WTC11 (cell line): ENCODE results near the gene VTA1. TPM values are rescaled to one million over a fixed set of nuclear protein-coding genes. Genes with fewer than 3 reads are reported as not detected.
A peak's percentile ranks its signal among the peaks of the same experiment; 100 is the strongest.

Source experiments
- ATAC-seq: fragments of 200-7000 bp; cut with Tn5 transposase; 2 replicates; pipeline ENCODE4 v1.10.0; 2021; ENCODE audit warnings: mild to moderate bottlenecking, moderate library complexity
- CTCF ChIA-PET: fragments of 300-600 bp; sonication (Branson Sonifier 250); formaldehyde crosslinking; loops from one replicate; lab custom pipeline; 2021; ENCODE audit warnings: antibody characterized with exemption; lab: Charles Lee
- POLR2A ChIA-PET: fragments of 350-600 bp; sonication (Branson Sonifier 250); formaldehyde crosslinking; loops from one replicate; lab custom pipeline; 2021; ENCODE audit warnings: antibody characterized with exemption; lab: Charles Lee
- DNase-seq: peaks from one replicate; pipeline ENCODE4 v3.0.0; 2021; ENCODE audit warnings: low spot score
- H3K27ac Mint-ChIP-seq: 2 replicates; pipeline ENCODE4 v1.8.0; 2021; ENCODE audit warnings: mixed read lengths
- H3K27me3 Mint-ChIP-seq: 2 replicates; pipeline ENCODE4 v1.8.0; 2021; ENCODE audit warnings: low read depth, mild to moderate bottlenecking, moderate library complexity, mixed read lengths
- H3K36me3 Mint-ChIP-seq: 2 replicates; pipeline ENCODE4 v1.8.0; 2021; ENCODE audit warnings: mixed read lengths
- H3K4me1 Mint-ChIP-seq: 2 replicates; pipeline ENCODE4 v1.8.0; 2022; ENCODE audit warnings: mixed read lengths
- H3K4me3 Mint-ChIP-seq: 2 replicates; pipeline ENCODE4 v1.8.0; 2021; ENCODE audit warnings: mild to moderate bottlenecking, moderate library complexity, mixed read lengths
- H3K9me3 Mint-ChIP-seq: 2 replicates; pipeline ENCODE4 v1.8.0; 2021; ENCODE audit warnings: mixed read lengths
- ARID4B ChIP-seq: sonication (generic); formaldehyde crosslinking; IDR thresholded peaks from 2 replicates; pipeline ENCODE4 v1.8.0; 2023; ENCODE audit warnings: missing genetic modification reagents, mild to moderate bottlenecking, borderline replicate concordance
- CBFB ChIP-seq: sonication (generic); formaldehyde crosslinking; IDR thresholded peaks from 2 replicates; pipeline ENCODE4 v1.8.1; 2022; ENCODE audit warnings: mild to moderate bottlenecking, low read depth, missing genetic modification reagents
- CREM ChIP-seq: sonication (generic); formaldehyde crosslinking; IDR thresholded peaks from 2 replicates; pipeline ENCODE4 v1.8.1; 2022; ENCODE audit warnings: mild to moderate bottlenecking, missing genetic modification reagents, moderate library complexity
- EMX1 ChIP-seq: fragments of 250-450 bp; sonication (Bioruptor Pico); IDR thresholded peaks from 2 replicates; pipeline ENCODE4 v1.8.0; 2021; ENCODE audit warnings: mild to moderate bottlenecking
- ESRRA ChIP-seq: sonication (generic); formaldehyde crosslinking; IDR thresholded peaks from 2 replicates; pipeline ENCODE4 v1.8.1; 2022; ENCODE audit warnings: mild to moderate bottlenecking, missing genetic modification reagents, borderline replicate concordance
- FOXP1 ChIP-seq: sonication (generic); formaldehyde crosslinking; IDR thresholded peaks from 2 replicates; pipeline ENCODE4 v1.8.0; 2022; ENCODE audit warnings: missing genetic modification reagents, mild to moderate bottlenecking, moderate library complexity, borderline replicate concordance
- MLX ChIP-seq: sonication (generic); formaldehyde crosslinking; IDR thresholded peaks from 2 replicates; pipeline ENCODE4 v1.8.1; 2023; ENCODE audit warnings: mild to moderate bottlenecking, missing genetic modification reagents, moderate library complexity
- NFATC4 ChIP-seq: fragments of 250-450 bp; sonication (Bioruptor Pico); IDR thresholded peaks from 2 replicates; pipeline ENCODE4 v1.9.0; 2021; ENCODE audit warnings: mild to moderate bottlenecking
- NFE2L1 ChIP-seq: sonication (generic); formaldehyde crosslinking; IDR thresholded peaks from 2 replicates; pipeline ENCODE4 v1.8.1; 2023; ENCODE audit warnings: missing genetic modification reagents
- NFYB ChIP-seq: sonication (generic); formaldehyde crosslinking; conservative IDR thresholded peaks from 2 replicates; pipeline ENCODE4 v1.8.0; 2022; ENCODE audit warnings: low read depth, missing genetic modification reagents
- RELA ChIP-seq: sonication (generic); formaldehyde crosslinking; IDR thresholded peaks from 2 replicates; pipeline ENCODE4 v1.8.1; 2022; ENCODE audit warnings: missing genetic modification reagents, mild to moderate bottlenecking, borderline replicate concordance
- SMAD4 ChIP-seq: sonication (generic); formaldehyde crosslinking; IDR thresholded peaks from 2 replicates; pipeline ENCODE4 v1.8.0; 2022; ENCODE audit warnings: mild to moderate bottlenecking, missing genetic modification reagents
- SP1 ChIP-seq: sonication (generic); formaldehyde crosslinking; conservative IDR thresholded peaks from 2 replicates; pipeline ENCODE4 v1.8.1; 2022; ENCODE audit warnings: missing genetic modification reagents
- TEAD1 ChIP-seq: sonication (generic); formaldehyde crosslinking; IDR thresholded peaks from 2 replicates; pipeline ENCODE4 v1.8.0; 2022; ENCODE audit warnings: mild to moderate bottlenecking, missing genetic modification reagents
- TEAD4 ChIP-seq: sonication (generic); formaldehyde crosslinking; IDR thresholded peaks from 2 replicates; pipeline ENCODE4 v1.8.0; 2022; ENCODE audit warnings: mild to moderate bottlenecking, missing genetic modification reagents
- USF2 ChIP-seq: sonication (generic); formaldehyde crosslinking; IDR thresholded peaks from 2 replicates; pipeline ENCODE4 v1.8.1; 2023; ENCODE audit warnings: mild to moderate bottlenecking, missing genetic modification reagents, moderate library complexity
- ZNF219 ChIP-seq: sonication (generic); formaldehyde crosslinking; IDR thresholded peaks from 2 replicates; pipeline ENCODE4 v1.8.0; 2023; ENCODE audit warnings: missing genetic modification reagents, mild to moderate bottlenecking, borderline replicate concordance
- ZNF232 ChIP-seq: sonication (generic); formaldehyde crosslinking; IDR thresholded peaks from 2 replicates; pipeline ENCODE4 v1.8.0; 2022; ENCODE audit warnings: mild to moderate bottlenecking, missing genetic modification reagents
- ZNF416 ChIP-seq: fragments of 250-450 bp; sonication (Bioruptor Pico); IDR thresholded peaks from 2 replicates; pipeline ENCODE4 v1.9.0; 2021; ENCODE audit warnings: mild to moderate bottlenecking, inconsistent platforms
- total RNA-seq: library from RNA; stranded (reverse); gene quantifications from 3 replicates; pipeline ENCODE4 v1.2.3, GENCODE V29; 2021
- TF ChIP-seq, protein P1 (sequence below): sonication (generic); formaldehyde crosslinking; IDR thresholded peaks from 2 replicates; pipeline ENCODE4 v1.8.0; 2022; ENCODE audit warnings: missing genetic modification reagents
- TF ChIP-seq, protein P2 (sequence below): sonication (generic); formaldehyde crosslinking; IDR thresholded peaks from 2 replicates; pipeline ENCODE4 v1.8.0; 2023; ENCODE audit warnings: mild to moderate bottlenecking, missing genetic modification reagents

VTA1 gene
- total RNA-seq, 1 experiment from 2014 or later, result 55.4 TPM

- TF ChIP-seq USF2 (CRISPR knock-in tag) (no peak), SMAD4 (CRISPR knock-in tag) (no peak), MLX (CRISPR knock-in tag) (no peak), TEAD1 (CRISPR knock-in tag) (no peak), NFATC4 (no peak)
- TF ChIP-seq, protein P1, sequence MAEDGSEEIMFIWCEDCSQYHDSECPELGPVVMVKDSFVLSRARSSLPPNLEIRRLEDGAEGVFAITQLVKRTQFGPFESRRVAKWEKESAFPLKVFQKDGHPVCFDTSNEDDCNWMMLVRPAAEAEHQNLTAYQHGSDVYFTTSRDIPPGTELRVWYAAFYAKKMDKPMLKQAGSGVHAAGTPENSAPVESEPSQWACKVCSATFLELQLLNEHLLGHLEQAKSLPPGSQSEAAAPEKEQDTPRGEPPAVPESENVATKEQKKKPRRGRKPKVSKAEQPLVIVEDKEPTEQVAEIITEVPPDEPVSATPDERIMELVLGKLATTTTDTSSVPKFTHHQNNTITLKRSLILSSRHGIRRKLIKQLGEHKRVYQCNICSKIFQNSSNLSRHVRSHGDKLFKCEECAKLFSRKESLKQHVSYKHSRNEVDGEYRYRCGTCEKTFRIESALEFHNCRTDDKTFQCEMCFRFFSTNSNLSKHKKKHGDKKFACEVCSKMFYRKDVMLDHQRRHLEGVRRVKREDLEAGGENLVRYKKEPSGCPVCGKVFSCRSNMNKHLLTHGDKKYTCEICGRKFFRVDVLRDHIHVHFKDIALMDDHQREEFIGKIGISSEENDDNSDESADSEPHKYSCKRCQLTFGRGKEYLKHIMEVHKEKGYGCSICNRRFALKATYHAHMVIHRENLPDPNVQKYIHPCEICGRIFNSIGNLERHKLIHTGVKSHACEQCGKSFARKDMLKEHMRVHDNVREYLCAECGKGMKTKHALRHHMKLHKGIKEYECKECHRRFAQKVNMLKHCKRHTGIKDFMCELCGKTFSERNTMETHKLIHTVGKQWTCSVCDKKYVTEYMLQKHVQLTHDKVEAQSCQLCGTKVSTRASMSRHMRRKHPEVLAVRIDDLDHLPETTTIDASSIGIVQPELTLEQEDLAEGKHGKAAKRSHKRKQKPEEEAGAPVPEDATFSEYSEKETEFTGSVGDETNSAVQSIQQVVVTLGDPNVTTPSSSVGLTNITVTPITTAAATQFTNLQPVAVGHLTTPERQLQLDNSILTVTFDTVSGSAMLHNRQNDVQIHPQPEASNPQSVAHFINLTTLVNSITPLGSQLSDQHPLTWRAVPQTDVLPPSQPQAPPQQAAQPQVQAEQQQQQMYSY, result no peak
Observed at GRCh38 chr6:142153196-142153595, 6.1 kb downstream of the VTA1 start (continued).

DNA sequence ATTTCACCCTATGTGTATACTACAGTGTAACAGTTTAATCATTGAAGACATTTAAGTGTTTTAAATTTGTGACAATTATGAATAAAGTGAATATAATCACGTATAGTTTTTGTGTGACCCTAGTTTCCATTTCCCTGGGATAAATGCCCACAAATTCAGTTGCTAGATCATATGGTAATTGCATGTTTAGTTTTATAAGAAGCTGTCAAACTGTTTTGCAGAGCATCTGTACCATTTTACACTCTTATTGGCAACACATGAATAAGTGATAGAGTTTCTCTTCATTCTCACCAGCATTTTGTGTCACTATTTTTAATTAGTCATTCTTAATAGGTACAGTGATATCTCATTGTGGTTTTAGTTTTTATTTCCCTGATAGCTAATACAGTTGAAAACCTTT is 7.3 kb downstream of the VTA1 start:
- H3K9me3 Mint-ChIP-seq, result no peaks in the 10 kb centered on the region
- ChIA-PET POLR2A (no interaction called here), CTCF (no interaction called here)
- no peak overlapping the region for H3K4me3 Mint-ChIP-seq
- 0 out of 2 replicates have a peak overlapping the region, but pooled peaks have one; percentile 68 for H3K27ac Mint-ChIP-seq
- TF ChIP-seq NFYB (CRISPR knock-in tag), result no peak
- TF ChIP-seq ZNF219 (CRISPR knock-in tag), result no peak
- TF ChIP-seq, protein P2, sequence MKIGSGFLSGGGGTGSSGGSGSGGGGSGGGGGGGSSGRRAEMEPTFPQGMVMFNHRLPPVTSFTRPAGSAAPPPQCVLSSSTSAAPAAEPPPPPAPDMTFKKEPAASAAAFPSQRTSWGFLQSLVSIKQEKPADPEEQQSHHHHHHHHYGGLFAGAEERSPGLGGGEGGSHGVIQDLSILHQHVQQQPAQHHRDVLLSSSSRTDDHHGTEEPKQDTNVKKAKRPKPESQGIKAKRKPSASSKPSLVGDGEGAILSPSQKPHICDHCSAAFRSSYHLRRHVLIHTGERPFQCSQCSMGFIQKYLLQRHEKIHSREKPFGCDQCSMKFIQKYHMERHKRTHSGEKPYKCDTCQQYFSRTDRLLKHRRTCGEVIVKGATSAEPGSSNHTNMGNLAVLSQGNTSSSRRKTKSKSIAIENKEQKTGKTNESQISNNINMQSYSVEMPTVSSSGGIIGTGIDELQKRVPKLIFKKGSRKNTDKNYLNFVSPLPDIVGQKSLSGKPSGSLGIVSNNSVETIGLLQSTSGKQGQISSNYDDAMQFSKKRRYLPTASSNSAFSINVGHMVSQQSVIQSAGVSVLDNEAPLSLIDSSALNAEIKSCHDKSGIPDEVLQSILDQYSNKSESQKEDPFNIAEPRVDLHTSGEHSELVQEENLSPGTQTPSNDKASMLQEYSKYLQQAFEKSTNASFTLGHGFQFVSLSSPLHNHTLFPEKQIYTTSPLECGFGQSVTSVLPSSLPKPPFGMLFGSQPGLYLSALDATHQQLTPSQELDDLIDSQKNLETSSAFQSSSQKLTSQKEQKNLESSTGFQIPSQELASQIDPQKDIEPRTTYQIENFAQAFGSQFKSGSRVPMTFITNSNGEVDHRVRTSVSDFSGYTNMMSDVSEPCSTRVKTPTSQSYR (CRISPR knock-in tag), result no peak
- TF ChIP-seq TEAD4 (CRISPR knock-in tag), result no peak
- no peak for TF ChIP-seq ESRRA
- no peak for TF ChIP-seq SP1 (CRISPR knock-in tag)
- DNase-seq (no peak), ATAC-seq (no peak)
- no peaks in the 10 kb centered on the region for H3K27me3 Mint-ChIP-seq
- peaks cover 55% of the 10 kb centered on the region for H3K4me1 Mint-ChIP-seq
- 0 out of 2 replicates have a peak, but pooled peaks cover 4% of the 10 kb centered on the region for H3K36me3 Mint-ChIP-seq

- peaks cover 48% of the 10 kb centered on the region for H3K4me1 Mint-ChIP-seq
- CTCF ChIA-PET, result interaction anchor here (1.9 to 2.5 kb wide), 2 partner anchors 52 to 77 kb away, joined by 9 to 16 read pairs; no protein-coding TSS in a partner anchor
- no peaks in the 10 kb centered on the region for H3K27me3 Mint-ChIP-seq
- no peak overlapping the region for H3K4me3 Mint-ChIP-seq
- POLR2A ChIA-PET, result no interaction called here
- TF ChIP-seq ZNF232 (CRISPR knock-in tag) (no peak), EMX1 (CRISPR knock-in tag) (no peak), RELA (CRISPR knock-in tag) (no peak), CBFB (CRISPR knock-in tag) (no peak), ZNF416 (CRISPR knock-in tag) (no peak), ARID4B (no peak), CREM (CRISPR knock-in tag) (no peak), FOXP1 (CRISPR knock-in tag) (no peak), NFE2L1 (CRISPR knock-in tag) (no peak)
- H3K27ac Mint-ChIP-seq, result no peak overlapping the region
- no peaks in the 10 kb centered on the region for H3K9me3 Mint-ChIP-seq
- H3K36me3 Mint-ChIP-seq, result 0 out of 2 replicates have a peak, but pooled peaks cover 4% of the 10 kb centered on the region
- DNase-seq, result no peak
- no peak for ATAC-seq
Observed at GRCh38 chr6:142155091-142155490, 8.0 kb downstream of the VTA1 start.
